Central memory CD4-positive, alpha-beta T cell (primary cell): ENCODE results near the gene PTPRB.

ENCODE experiments used
- DNase-seq: peaks from one replicate; pipeline ENCODE4 v3.0.0; 2022
- total RNA-seq, 3 experiments: gene quantifications; one replicate each; lab custom pipeline; 2026; lab: John Stamatoyannopoulos, UW

Gene PTPRB
- 0 reads per million in 3 experiments for total RNA-seq

DNA sequence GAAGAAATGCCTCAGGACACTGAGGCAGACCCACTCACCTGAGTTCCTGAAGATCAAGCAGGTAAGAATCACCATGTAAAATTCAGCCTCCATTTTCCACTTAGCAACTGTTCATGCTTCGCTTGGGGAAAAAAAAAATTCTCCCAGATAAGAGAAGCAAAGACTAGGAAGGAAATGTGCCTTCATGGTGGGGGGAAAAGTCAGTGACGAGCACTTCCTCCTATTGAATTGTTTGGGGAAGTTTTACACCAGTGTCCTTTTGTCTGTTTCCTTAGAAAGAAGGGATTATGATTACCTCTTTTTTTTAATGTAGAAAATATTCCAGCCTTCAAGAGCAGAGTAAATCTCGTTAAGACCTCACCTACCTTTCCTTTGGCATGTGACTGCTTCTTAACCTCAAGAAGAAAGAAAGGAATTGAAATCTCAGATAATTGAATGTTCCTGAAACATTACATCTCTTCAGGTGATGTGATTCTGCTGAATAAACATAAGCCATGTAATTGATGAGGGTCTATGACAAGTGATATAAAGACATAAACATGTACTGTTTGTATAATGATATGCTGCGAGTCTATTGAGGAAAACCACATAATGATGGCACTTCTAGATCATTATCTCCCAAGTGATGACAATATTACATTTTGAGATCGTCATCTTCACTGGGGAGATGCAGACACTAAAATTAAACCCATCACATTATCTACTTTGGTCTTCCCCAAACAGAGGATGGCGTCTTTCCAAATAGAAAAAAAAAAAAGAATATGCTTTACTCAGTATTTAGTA, at the start of gene PTPRB:
TSS of gene PTPRB (minus strand) at position 127 of the 783 bp plus-strand sequence. CDS start at position 93, 34 bp downstream.
- no peak for DNase-seq

DNA sequence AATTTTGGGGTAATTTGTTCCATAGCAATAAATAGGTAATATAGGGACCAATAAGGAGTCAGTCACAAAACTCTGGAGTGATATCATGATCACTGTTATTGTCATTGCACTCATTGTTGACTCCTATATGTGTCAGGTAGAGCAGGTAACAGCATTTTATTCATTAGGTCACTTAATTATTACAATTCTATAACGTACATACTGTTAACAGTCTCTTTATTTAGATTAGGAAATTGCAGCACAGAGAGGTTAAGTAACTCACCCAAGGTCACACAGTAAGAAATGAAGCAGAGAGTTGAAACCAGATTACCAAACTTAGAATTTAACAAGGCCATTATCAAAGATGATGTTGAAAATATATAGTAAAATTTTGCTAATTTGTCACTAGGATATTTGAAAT, 49.7 kb upstream of the PTPRB start:
- no peak for DNase-seq

DNA sequence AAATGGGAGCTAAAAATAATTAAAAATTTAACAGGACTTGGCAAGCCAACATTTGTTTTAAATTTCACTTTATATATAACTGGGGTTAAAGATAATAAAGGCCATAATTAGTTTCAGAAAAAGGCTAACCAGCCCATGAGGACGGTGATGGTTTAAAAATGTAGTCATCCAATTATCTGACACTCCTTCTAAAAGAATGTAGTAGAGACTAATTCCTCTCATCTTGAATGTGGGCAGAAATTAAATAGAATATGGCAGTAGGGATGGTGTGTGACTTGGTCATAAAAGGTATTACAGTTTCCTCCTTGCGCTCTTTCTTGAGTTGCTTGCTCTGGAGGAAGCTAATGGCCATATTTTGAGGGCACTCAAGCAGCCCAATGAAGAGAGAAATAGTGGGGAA, 49.1 kb upstream of the PTPRB start:
- DNase-seq, result no peak

DNA sequence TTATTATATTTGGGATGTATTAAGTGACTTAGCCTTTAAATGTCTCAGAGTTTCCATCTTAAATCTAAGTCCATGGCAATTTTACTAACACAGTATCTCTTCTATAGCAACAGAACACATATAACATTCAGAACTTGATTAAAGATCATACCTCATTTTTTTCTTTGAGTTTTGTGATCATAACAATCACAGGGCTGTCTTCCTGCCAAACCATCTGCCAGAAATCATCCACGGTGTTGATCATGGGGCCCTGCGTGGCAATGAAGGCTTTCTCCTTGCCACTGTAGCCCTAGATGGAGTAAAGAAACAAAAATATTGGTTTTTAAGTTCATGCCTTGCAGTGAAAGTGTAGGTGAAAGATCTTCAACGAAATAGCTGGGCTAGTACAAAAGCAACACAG, 46.7 kb upstream of the PTPRB start:
- DNase-seq, result no peak

DNA sequence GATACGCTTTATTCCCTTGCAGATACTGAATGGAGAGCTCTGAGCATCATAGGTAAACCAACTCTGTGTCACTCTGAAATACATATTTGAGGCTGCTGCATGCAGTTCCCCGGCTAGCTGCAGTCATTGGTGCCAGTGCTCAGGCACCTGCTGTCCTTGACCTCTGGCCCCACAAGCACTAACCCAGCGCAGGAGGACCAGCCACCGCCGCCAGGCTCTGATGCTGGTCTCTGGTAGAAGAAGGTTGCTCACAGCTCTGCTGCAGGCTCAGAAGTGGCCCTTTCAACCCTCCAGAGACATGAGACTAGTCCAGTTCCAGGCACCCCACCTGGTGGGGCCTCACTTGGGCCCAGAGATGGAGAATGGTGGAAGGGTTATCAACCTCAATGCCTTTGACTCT, 34.5 kb upstream of the PTPRB start:
- no peak for DNase-seq

DNA sequence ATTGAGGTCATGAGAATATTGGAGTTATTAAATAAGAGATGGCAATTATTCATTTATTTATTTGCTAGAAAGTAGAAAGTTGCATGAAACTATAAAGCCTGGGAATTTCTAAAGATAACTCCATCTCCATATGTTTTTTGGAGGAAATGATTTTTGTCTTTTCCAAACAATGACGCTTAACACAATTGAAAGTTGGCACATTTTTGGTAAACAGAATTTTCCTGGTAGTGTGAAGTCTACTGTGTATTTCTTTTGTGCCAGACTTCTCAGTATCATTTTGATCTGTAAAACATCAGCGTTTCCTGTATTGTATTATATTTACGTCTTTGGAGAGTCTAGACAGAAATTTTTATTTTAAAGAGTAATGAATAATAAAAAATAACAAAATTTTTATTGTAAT, 33.7 kb upstream of the PTPRB start:
- no peak for DNase-seq

DNA sequence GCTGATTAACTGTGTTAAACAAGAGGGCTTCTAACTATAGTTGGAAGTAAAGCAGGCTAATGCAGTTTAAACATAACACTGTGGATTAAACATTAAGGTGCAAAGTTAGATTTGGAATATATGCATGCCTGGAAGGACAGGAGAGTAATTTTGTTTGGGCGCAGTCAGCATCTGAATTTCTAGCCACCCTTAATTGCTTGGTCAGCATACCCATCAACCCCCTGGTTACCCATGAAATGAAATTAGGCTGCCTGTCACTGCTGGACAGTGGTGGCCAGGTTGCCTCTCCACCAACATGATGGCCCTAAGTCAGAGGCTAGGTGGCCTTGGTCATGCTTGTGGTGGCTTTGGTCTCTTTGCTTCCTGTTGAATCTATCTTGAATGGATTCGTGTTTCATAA, 30.0 kb upstream of the PTPRB start:
- DNase-seq, result no peak

DNA sequence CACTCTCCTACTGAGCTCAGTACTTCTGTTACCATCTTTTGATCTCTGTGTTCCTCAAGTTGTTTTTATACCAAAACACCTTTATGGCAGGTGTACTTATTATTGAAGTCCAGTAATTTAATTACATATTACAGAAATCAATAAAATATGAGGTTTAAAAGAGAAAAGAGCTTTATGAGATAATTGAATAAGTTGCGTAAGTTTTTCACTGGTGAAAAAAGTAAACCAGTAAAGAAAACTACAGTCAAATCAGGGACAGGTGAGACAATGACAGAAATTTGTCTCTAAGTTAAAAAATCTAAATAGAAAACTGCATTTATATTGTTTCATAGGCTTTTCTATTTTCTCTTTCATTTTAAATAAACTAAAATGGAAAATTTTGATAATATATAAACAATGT, 29.1 kb upstream of the PTPRB start:
- no peak for DNase-seq

DNA sequence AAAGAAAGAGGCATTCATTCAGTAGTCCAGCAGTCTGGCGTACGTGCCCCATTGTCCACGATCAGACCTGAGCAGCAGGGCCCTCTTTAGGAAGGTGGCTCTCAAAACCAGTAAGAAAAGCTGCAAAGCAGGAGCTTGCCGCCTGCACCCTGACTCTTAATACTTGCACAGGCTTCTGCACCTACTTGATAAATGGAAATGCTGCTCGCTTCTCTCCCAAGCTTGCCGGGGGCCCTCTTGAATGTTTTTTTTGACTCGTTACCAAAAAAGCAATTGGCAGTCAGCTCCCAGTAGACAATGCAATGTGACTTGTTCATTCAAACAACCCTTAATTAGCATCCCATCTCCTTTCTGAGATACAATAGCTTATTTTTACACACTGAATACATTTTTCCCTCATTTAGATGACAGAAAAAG, 27.2 kb upstream of the PTPRB start:
- no peak for DNase-seq

DNA sequence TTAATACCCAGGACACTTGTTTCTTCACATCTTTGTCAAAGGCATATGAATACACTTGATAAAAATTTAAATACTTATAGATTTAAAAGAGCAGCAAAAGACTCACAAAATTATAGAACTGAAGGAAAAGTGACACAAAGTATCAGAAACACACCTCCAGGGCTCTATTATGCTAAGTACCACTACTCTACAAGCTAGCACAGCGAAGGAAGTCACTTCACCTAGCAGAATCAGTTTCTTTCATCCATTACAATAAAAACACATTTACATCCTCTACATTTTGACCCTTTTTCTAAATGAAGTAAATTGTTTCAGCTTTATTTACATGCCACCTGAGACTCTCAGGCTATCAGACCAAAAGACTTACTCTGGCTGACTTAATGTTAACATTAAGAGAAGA, 26.6 kb upstream of the PTPRB start:
- no peak for DNase-seq

DNA sequence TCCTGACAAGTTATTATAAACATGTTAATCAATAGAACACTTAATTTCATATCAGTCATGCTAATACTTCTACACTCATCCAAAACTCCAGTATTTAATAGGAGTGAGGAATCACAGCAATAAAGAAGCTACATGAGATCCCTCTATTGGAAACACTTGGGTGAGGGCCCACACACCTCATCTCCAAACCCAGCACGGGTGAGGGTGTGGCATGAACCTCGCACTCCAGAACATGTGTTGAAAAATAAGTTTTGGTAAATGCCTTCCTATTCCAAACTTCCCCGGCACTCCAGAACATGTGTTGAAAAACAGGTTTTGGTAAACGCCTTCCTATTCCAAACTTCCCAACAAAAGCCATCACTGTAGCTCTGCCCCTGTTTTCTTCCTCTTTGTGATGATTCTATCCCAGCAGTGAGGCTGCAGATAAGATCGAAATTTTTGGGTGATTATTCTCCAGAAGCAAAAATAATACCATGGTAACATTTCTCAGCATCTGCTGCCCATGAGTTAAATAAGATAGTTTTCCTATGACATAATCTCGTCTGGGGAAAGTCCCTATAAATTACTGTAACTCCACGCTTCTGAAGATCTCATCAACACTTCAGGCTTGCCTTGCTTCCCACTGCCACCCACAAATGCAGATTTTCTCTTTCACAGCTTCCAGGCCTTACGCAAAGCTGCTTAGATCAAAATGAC, 24.4 kb upstream of the PTPRB start:
- no peak for DNase-seq

DNA sequence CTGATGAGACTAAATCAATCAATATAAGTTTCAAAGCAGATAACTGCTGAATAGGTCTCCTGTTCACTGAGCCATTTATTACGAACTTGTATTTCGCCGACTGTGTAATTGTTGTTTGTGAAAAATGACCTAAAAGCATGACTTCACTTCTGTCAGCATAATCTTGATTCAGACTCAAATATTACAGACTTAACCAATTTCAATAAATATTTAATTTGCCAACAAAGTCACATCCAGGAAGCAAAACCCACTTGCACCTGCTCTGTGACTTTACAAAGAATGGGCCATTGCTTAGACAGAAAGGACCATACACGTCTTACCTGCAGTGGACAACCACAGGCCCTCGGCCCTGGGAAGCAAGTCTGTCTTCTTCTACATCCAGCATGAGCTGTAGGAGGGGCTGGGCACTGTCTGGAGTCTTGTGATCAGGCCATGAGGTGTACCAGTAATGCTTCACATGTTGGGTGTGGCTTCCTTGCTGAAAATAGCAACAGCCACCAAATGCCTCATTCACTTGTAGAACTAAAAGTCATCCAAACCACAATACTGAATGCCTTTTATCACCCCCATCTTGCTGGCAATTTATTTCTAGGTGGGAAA, 23.5 kb upstream of the PTPRB start:
- no peak for DNase-seq

DNA sequence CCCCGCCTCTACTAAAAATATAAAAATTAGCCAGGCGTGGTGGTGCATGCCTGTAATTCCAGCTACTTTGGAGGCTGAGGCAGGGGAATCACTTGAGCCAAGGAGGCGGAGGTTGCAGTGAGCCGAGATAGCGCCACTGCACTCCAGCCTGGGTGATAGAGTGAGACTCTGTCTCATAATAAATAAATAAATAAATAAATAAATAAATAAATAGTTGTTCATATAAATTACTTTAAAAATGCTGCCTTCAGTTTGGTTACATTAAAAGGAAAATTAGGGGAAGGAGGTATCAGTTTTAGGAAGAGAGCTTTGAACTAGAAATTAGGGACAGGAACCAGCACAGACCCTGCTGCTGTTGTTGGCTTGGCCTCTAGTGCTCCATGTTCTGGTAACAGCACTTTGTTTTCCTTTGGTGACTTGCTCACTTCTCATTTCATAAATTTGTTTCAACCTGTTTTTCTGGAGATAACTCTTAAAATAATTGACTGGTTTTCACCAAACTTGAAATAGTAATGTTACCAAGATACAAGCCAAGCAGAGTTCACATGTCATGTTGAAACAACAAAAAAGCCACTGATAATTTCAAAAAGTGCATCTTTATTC, 22.9 kb upstream of the PTPRB start:
- DNase-seq, result no peak

DNA sequence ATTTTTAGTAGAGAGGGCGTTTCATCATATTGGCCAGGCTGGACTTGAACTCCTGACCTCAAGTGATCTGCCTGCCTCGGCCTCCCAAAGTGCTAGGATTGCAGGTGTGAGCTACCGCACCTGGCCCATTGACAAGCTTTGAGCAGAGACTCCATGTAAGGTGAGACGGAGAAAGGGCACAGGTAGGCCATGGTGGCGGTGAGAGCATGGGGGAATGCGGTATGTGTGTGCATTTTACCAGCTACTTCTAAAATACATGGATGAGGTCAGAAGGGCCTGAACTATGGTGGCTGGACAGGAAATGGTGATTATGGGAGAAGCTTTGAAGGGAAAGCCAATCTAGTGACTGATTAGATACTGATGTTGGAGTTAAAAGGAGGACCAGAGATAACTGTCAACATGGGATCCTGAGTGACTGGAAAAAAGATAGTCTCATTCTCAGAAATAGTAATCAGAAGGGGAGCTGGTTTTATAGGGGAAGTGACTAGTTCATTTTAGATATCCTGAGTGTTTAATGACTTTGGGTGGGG, 21.9 kb upstream of the PTPRB start:
- DNase-seq, result no peak

DNA sequence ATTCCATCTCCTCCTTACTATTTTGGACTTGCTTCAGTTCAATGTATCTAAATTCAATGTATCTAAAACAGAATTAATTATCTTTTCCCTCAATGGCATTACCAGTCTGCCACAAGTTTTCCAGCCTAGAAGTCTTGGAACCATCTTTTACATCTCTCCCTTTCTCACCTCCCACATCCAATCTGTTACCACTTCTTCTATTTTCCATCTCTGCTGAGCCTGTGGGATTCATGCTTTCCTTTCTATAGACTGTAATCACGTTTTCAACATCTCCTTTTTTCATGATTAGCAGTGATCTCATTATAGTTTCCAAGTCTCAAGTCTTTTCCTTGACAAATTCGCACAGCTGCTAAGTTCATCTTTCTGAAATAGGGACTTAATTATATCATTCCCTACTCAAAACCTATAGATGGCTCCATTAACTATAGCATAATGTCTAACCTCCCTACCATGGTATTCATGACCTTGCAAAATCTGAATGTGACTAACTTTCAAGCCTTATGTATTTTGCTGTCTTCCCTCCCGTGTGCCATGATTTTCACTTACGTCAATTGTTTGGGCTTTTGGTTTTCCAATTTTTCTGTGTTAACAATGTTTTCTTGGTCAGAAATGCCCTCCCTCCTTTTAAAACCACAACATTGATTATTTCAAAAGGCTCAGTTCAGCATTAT, 20.5 kb upstream of the PTPRB start:
- DNase-seq, result no peak

DNA sequence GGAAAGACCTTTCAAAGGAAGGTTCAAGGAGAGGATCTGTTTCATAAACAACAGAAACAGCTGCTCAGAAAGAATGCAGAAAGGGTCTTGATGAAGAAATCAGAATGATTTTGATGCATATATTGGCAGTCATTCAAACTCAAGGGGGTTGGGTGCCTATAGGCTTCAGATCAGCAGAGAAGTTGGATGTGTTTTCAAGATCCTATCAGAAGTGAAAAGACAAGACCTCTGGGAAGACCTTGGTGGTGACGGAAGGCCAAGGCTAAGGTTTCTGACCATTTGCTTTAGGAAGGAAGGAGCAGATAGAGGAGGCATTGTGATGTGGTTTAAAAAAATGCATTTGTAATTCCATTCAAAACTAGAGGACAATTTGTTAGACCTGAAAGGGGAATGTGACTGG, 15.2 kb upstream of the PTPRB start:
- no peak for DNase-seq

DNA sequence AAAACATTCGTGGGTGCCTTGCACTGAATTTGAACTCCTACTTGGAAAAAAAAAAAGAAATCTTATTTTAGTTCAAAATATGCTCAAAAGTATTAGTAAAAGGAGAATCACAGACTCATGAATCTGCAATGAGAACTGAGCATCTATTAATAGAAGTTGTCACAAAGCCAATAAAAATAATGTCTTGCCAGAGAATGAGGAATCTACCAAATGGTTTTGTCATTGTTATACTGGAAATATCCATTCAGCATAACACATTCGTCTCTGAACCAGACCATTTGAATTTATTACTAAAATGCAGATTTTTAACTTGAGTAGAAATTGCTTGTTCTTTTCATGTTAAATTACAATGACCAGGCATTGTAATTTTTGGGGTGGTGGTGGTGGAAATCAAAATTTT, 11.6 kb upstream of the PTPRB start:
- no peak for DNase-seq

DNA sequence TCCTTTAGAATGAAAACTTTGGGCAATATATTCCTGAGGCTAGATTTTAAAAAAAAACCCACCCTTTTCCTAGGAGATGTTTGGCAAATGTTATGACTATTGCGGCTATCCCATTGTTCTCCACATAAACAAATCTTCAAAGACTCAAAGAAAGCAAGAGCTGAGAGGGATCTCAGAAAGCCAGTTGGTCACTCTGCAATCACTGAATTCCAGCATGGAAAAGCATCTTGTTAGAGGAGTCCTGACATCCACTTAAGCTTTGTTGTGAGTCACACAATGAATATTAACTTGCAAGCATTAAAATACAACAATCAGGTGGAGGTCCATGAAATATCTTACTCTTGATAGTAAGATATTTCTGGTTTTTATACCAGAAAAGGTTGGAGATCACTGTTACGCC, 11.0 kb upstream of the PTPRB start:
- DNase-seq, result no peak

DNA sequence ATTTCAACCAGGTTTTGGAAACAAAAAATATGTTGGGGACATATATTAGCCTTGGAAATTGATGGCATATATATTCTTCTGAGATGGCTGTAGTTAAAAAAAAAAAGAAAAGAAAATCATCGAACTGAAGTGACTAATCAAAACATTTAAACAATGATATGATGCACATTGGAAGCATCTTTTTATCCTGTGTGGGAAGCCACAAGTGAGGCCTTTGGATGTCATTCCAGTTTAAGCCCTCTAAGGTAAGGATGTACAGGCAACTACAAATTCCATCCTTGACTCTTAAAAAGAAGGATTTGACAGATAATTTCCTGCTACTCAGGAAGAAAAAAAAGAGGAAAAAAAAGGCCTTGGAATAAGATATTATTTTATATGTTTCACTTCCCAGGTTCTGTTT, 9.6 kb upstream of the PTPRB start:
- DNase-seq, result no peak

DNA sequence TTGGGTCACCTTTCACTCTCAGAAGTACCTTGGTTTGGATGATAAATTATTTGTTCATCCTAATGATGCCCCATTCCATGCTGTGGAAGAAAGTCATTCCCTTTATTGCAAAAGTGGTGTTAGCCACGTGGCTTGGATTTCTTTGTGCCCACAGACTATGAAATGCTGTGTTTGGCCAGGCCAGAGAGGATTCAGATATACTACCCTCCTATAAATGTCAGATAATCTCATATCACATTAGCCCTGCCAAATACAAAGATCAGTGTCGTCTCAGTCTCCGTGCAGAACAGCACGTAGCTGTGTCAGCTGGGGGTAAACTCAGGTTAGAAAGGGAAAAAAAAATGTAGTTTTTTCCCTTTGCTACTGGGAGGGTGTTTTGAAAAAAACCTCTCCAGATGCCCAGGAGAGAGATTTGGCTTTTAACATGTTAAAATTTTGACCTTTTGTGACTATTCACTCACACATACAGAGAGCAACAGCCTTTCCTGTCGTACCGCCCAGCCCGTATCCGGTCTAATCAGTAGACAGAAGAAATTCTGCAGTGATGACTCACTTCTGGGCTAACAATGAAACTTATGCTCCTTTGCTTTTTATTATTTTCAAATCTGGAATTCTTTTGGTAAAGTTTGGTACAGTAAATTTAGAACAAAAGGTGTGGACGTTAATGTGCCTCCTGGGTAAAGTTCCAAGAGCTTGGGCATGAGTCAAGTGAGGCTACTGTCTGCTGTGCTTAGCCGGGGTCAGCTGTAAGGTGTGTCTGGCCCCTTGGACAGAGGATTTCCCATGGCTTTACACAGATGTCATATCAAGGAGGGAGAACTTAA, 8.5 kb upstream of the PTPRB start:
- no peak for DNase-seq

DNA sequence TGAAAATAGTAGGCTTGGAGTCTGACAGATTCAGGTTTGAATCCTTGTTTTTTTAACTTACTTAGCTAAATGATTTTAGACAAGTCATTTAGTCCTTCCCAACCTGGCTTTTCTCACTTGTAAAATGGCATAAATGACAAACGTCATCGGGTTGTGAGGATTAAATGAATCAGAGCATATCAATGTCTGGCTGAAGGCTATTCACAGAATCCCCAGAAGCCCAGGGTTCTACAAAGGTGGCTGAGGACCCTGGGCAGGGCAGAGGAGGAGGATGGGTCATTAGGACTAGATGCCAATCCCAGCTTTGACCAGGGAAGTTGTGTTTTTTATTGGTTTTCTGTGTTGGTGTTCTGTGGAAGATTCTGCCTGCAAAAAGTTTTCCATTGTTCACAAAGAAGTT, 7.6 kb upstream of the PTPRB start:
- no peak for DNase-seq

DNA sequence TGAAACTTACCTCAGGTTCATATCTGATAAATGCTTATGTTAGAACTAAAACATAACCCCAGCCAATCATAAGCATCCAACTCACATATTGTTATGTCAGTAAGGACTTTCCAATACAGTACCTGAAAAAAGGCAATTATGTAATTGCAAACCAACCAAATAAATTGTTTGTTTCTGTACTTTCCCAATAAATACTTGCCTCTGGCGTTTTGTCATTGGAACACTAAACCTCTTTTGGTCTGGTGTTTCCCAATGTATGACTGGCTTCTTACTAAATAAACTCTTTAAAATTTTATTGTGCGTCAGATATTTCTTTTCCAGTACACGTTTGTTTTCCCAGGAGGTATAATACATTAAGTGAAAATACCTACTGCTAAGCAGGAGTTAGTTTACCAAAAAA, 6.7 kb upstream of the PTPRB start:
- no peak for DNase-seq
